ENCODE data around the gene C12orf42. TPM values are rescaled to one million over a fixed set of nuclear protein-coding genes. Genes with fewer than 3 reads are reported as not detected.

The C12orf42 gene
- total RNA-seq, 1 donor = not detected

DNA sequence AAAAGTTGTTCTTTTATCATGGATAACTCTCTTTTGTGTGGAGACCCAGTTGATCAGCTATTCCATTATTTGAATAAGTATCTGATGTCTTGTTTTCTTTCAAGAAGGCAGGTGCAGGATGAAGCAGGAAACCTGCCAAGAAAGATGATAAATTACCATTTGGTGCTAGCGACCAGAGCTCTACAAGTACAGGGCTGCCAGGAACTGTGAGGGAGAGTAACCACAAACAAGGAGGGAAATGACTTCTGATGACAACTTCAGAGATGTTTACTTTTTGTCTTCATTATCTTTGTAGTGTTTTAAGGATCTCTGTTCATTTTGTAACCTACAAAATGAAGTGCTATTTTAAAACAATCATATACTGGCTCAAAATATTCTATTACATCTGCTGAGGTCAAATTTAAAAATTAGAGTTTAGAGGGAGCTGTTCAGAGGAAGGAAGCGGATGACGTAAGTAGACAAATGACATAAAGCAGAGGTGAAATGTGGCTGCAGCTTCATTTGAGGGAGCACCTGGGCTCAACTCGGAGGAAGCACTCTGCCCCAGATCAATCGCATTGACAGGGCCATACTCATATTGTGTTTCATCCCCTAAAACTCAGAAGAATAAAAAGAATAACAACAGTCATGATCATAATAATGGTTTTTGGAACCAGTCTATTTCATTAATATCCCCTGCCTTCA lies 226.8 kb downstream of the C12orf42 start:
- TF ChIP-seq, protein P1, sequence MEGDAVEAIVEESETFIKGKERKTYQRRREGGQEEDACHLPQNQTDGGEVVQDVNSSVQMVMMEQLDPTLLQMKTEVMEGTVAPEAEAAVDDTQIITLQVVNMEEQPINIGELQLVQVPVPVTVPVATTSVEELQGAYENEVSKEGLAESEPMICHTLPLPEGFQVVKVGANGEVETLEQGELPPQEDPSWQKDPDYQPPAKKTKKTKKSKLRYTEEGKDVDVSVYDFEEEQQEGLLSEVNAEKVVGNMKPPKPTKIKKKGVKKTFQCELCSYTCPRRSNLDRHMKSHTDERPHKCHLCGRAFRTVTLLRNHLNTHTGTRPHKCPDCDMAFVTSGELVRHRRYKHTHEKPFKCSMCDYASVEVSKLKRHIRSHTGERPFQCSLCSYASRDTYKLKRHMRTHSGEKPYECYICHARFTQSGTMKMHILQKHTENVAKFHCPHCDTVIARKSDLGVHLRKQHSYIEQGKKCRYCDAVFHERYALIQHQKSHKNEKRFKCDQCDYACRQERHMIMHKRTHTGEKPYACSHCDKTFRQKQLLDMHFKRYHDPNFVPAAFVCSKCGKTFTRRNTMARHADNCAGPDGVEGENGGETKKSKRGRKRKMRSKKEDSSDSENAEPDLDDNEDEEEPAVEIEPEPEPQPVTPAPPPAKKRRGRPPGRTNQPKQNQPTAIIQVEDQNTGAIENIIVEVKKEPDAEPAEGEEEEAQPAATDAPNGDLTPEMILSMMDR (IDR thresholded peaks at IDR 0.05; ENCODE audit: extremely low read depth, low read depth, low read length) = no peak
- H3K36me3 ChIP-seq (ENCODE audit: insufficient read depth, low read length) = no peaks in the 10 kb centered on the region
- no peak overlapping the region for H3K4me3 ChIP-seq (ENCODE audit: insufficient read depth, low read length)

DNA sequence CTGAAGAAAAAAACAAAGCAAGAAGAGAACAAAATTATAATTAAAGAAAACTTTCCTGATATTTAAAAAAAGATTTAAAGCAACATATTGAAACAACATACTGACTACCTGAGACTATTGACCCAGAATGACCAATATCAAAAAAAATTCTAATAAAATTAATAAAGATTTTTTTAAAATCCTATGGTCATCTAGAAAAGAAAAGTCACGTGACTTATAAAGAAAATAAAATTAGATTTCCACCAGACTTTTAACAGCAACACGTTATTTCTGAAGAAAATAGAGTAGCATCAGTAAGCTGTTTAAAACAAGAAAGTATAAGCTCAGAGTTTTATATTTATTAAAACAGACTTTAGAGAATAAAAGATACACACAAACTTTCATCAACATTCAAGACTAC lies 238.0 kb downstream of the C12orf42 start:
- Histone ChIP-seq H3K27ac (ENCODE audit: low read depth, low read length) (no peak overlapping the region), H3K4me1 (ENCODE audit: insufficient read depth, low read length) (no peaks in the 10 kb centered on the region), H3K9me3 (ENCODE audit: low read depth, low read length) (no peaks in the 10 kb centered on the region), H3K4me2 (ENCODE audit: insufficient read depth, low read length) (no peak overlapping the region), H4K20me1 (ENCODE audit: insufficient read depth, low read length) (no peaks in the 10 kb centered on the region), H3K36me3 (ENCODE audit: insufficient read depth, low read length) (no peaks in the 10 kb centered on the region), H3K27me3 (ENCODE audit: insufficient read depth, low read length) (no peaks in the 10 kb centered on the region), H3K4me3 (ENCODE audit: insufficient read depth, low read length) (no peak overlapping the region), H3K79me2 (ENCODE audit: insufficient read depth, low read length) (no peaks in the 10 kb centered on the region), H2AFZ (ENCODE audit: low read length) (no peak overlapping the region)
- TF ChIP-seq, protein P1 (IDR thresholded peaks at IDR 0.05; ENCODE audit: extremely low read depth, low read depth, low read length) = no peak
- DNase-seq (ENCODE audit: insufficient read length, low spot score, missing footprints) = no peak

More for the DNA sequence above, 226.8 kb downstream of the C12orf42 start:
- Histone ChIP-seq H2AFZ (ENCODE audit: low read length) (no peak overlapping the region), H3K9me3 (ENCODE audit: low read depth, low read length) (no peaks in the 10 kb centered on the region), H3K4me1 (ENCODE audit: insufficient read depth, low read length) (no peaks in the 10 kb centered on the region), H3K27ac (ENCODE audit: low read depth, low read length) (no peak overlapping the region), H3K27me3 (ENCODE audit: insufficient read depth, low read length) (no peaks in the 10 kb centered on the region), H3K4me2 (ENCODE audit: insufficient read depth, low read length) (no peak overlapping the region), H4K20me1 (ENCODE audit: insufficient read depth, low read length) (no peaks in the 10 kb centered on the region), H3K79me2 (ENCODE audit: insufficient read depth, low read length) (no peaks in the 10 kb centered on the region)
- DNase-seq (ENCODE audit: insufficient read length, low spot score, missing footprints) = no peak

Other genes with a start within 250 kb of the C12orf42 start
- not detected in 2 replicates for gene STAB2, start 91.3 kb upstream of the C12orf42 start, total RNA-seq